Stimulated activated CD8-positive, alpha-beta memory T cell treated with anti-CD3 and anti-CD28 coated beads, Interleukin-4, amount 100 ng/mL, for 4 hours (primary cell): ENCODE measurements around the gene GABRB1.
"Not testable (repeated sequence)": the region's sequence is repeated elsewhere in the genome, so short reads cannot be mapped to it uniquely, and the experiment has no call there.

Source experiments
- DNase-seq, 2 donors: peaks; one replicate each; pipeline ENCODE4 v3.0.0-alpha.2; 2020; ENCODE audit warnings: low read depth in 2 of 2, low spot score in 1 of 2

GABRB1 gene

GRCh38 chr4:47278631-47279030, 247.3 kb downstream of the GABRB1 start:
- DNase-seq, result no peak

- no peak for DNase-seq
These were observed 256.4 kb downstream of the GABRB1 start for GRCh38 chr4:47287735-47288134.

- no peak for DNase-seq
These were observed 258.4 kb downstream of the GABRB1 start for GRCh38 chr4:47289805-47290204.

- DNase-seq, result not testable (repeated sequence)
These were observed 259.5 kb downstream of the GABRB1 start for GRCh38 chr4:47290873-47291272.

- no peak for DNase-seq
These were observed 277.8 kb downstream of the GABRB1 start for GRCh38 chr4:47309165-47309564.

- no peak for DNase-seq
These were observed 280.8 kb downstream of the GABRB1 start for GRCh38 chr4:47312170-47312569.

- no peak for DNase-seq
These were observed 282.0 kb downstream of the GABRB1 start for GRCh38 chr4:47313384-47313783.

- DNase-seq, result no peak
These were observed 284.0 kb downstream of the GABRB1 start for GRCh38 chr4:47315346-47315745.

GRCh38 chr4:47326025-47326424, 294.7 kb downstream of the GABRB1 start:
- DNase-seq, result no peak

- DNase-seq, result no peak
These were observed 299.5 kb downstream of the GABRB1 start for GRCh38 chr4:47330866-47331265.

GRCh38 chr4:47334652-47335051, 303.3 kb downstream of the GABRB1 start:
- DNase-seq, result no peak

GRCh38 chr4:47337893-47338292, 306.5 kb downstream of the GABRB1 start:
- no peak for DNase-seq

- DNase-seq, result no peak
These were observed 309.5 kb downstream of the GABRB1 start for GRCh38 chr4:47340914-47341313.

- no peak for DNase-seq
These were observed 311.4 kb downstream of the GABRB1 start for GRCh38 chr4:47342796-47343195.

GRCh38 chr4:47349326-47349725, 318.0 kb downstream of the GABRB1 start:
- DNase-seq, result no peak

GRCh38 chr4:47355568-47355967, 324.2 kb downstream of the GABRB1 start:
- no peak for DNase-seq

- DNase-seq, result no peak
These were observed 328.5 kb downstream of the GABRB1 start for GRCh38 chr4:47359891-47360290.

- DNase-seq, result no peak
These were observed 336.4 kb downstream of the GABRB1 start for GRCh38 chr4:47367761-47368160.

- DNase-seq, result no peak
These were observed 336.8 kb downstream of the GABRB1 start for GRCh38 chr4:47368211-47368610.

- DNase-seq, result no peak
These were observed 341.2 kb downstream of the GABRB1 start for GRCh38 chr4:47372561-47372960.

- DNase-seq, result no peak
These were observed 341.8 kb downstream of the GABRB1 start for GRCh38 chr4:47373174-47373573.

- DNase-seq, result no peak
These were observed 342.3 kb downstream of the GABRB1 start for GRCh38 chr4:47373709-47374108.

GRCh38 chr4:47374477-47374876, 343.1 kb downstream of the GABRB1 start:
- no peak for DNase-seq

GRCh38 chr4:47378021-47378530, 346.7 kb downstream of the GABRB1 start:
- DNase-seq, result not testable (repeated sequence)
